A549 (cell line): ENCODE data around the gene ENO2.
"Not testable (repeated sequence)": the region's sequence is repeated elsewhere in the genome, so short reads cannot be mapped to it uniquely, and the experiment has no call there.

ENCODE experiments used
- CHD4 ChIP-seq: fragments of 200-600 bp; sonication (generic); IDR thresholded peaks from 2 replicates; pipeline ENCODE4 v1.6.1; 2016; ENCODE audit warnings: antibody characterized with exemption, mild to moderate bottlenecking, borderline replicate concordance
- CTCF ChIP-seq: fragments of >200 bp; sonication (Bioruptor Twin); formaldehyde crosslinking; IDR thresholded peaks from 3 replicates; pipeline ENCODE4 v1.5.1; 2016

GRCh38 chr12:6889775-6890573, 24.4 kb upstream of the ENO2 start:
- not testable (repeated sequence) for TF ChIP-seq CHD4, CTCF
